ENCODE results near the gene BAD. TPM values are rescaled to one million over a fixed set of nuclear protein-coding genes. Genes with fewer than 3 reads are reported as not detected.

The BAD gene
- total and polyA plus RNA-seq, 11 donors: 41.5 to 123 (median 58.5) TPM

GRCh38 chr11:64275031-64275800 lies 9.2 kb downstream of the BAD start:
- intact Hi-C loops (cut with DNase I): loop anchor here in 1 of 10 donors (2.0 kb wide), 1 partner anchor 22 kb away; no protein-coding TSS in a partner anchor
- H3K27ac ChIP-seq: no peak overlapping the region
- TF ChIP-seq POLR2A (IDR thresholded peaks at IDR 0.05): no peak
- TF ChIP-seq CTCF (IDR thresholded peaks at IDR 0.05): no peak
- no peaks in the 10 kb centered on the region for H3K9me3 ChIP-seq
- no peaks in the 10 kb centered on the region for H3K27me3 ChIP-seq
- H3K36me3 ChIP-seq: peaks cover 0 to 41% (median 36%) of the 10 kb centered on the region in 9 donors
- peak in 1 of 5 donors; percentile 37 for DNase-seq
- WGBS, 4 donors: 93 to 96% (median 94%) methylated on average over 13 to 15 of the region's 15 CpGs
- no peak overlapping the region for H3K4me3 ChIP-seq
- H3K4me1 ChIP-seq: peaks cover 0 to 25% (median 11%) of the 10 kb centered on the region in 12 donors
- ATAC-seq: no peak

- H3K36me3 ChIP-seq: peaks cover 0 to 24% (median 16%) of the 10 kb centered on the region in 9 donors
- peak in 5 of 12 donors; percentile 6 to 53 (median 12) for TF ChIP-seq CTCF (IDR thresholded peaks at IDR 0.05)
- peak in 1 of 2 donors; percentile 50 for TF ChIP-seq POLR2A (IDR thresholded peaks at IDR 0.05)
These were observed 14.8 kb downstream of the BAD start for GRCh38 chr11:64269540-64270220.

GRCh38 chr11:64268893-64269539 lies 15.4 kb downstream of the BAD start:
- Histone ChIP-seq H3K4me3 (peak overlapping the region; percentile 63 to 95 (median 79)), H3K27me3 (no peaks in the 10 kb centered on the region), H3K27ac (peak overlapping the region; percentile 86 to 100 (median 97)), H3K36me3 (peaks cover 0 to 31% (median 20%) of the 10 kb centered on the region in 9 donors), H3K4me1 (peaks cover 2 to 51% (median 33%) of the 10 kb centered on the region in 12 donors), H3K9me3 (no peaks in the 10 kb centered on the region)
- DNase-seq: peak; percentile 59 to 84 (median 80)
- TF ChIP-seq CTCF (IDR thresholded peaks at IDR 0.05): peak in 1 of 12 donors; percentile 12
- TF ChIP-seq POLR2A (IDR thresholded peaks at IDR 0.05): no peak
- WGBS, 4 donors: 0 to 2% (median 1%) methylated on average over 14 to 34 of the region's 34 CpGs
- ATAC-seq: peak in 2 of 4 donors; percentile 7 to 27
- intact Hi-C loops (cut with DNase I): loop anchor here in 4 of 10 donors (1.0 to 2.0 kb wide), 3 partner anchors 18 to 22 kb away; partner anchors contain the start of genes PLCB3 (in 3 of the 4) and PPP1R14B (in 1 of the 4)

More at GRCh38 chr11:64269540-64270220, 14.8 kb downstream of the BAD start:
- H3K4me3 ChIP-seq: peak overlapping the region; percentile 63 to 98 (median 80)
- H3K9me3 ChIP-seq: no peaks in the 10 kb centered on the region
- peaks cover 2 to 51% (median 33%) of the 10 kb centered on the region in 12 donors for H3K4me1 ChIP-seq
- no peaks in the 10 kb centered on the region for H3K27me3 ChIP-seq
- peak; percentile 86 to 91 (median 90) for ATAC-seq
- peak; percentile 98 to 99 (median 98) for DNase-seq
- 0 to 1% (median 0%) methylated on average over 25 to 58 of the region's 58 CpGs for WGBS, 4 donors
- peak overlapping the region; percentile 86 to 100 (median 97) for H3K27ac ChIP-seq
- intact Hi-C loops (cut with DNase I): loop anchor here in 5 of 10 donors (1.0 to 2.0 kb wide), 7 partner anchors 16 to 36 kb away; partner anchors contain the start of genes ESRRA (in 3 of the 5), GPR137 (in 3 of the 5), FKBP2 (in 2 of the 5) and PLCB3 (in 2 of the 5)

Measured in heart left ventricle (tissue), 16 donors.